Measurements from ENCODE around the gene FOXL1.

DNA sequence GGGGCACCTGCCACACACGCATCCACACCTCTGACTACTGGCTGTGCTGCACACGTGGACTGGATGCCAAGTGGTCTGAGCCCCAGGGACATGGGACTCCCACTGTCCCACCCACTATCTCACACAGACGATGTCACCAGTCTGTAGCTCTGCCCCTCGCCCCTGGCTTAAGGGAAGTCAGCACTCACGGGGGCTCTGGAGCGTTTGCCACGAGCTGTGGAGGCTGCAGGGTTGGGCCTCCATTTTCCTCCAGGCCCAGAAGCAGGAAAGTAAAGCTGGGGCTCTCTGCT, 45.9 kb upstream of the FOXL1 start:
- TF ChIP-seq, protein P1, sequence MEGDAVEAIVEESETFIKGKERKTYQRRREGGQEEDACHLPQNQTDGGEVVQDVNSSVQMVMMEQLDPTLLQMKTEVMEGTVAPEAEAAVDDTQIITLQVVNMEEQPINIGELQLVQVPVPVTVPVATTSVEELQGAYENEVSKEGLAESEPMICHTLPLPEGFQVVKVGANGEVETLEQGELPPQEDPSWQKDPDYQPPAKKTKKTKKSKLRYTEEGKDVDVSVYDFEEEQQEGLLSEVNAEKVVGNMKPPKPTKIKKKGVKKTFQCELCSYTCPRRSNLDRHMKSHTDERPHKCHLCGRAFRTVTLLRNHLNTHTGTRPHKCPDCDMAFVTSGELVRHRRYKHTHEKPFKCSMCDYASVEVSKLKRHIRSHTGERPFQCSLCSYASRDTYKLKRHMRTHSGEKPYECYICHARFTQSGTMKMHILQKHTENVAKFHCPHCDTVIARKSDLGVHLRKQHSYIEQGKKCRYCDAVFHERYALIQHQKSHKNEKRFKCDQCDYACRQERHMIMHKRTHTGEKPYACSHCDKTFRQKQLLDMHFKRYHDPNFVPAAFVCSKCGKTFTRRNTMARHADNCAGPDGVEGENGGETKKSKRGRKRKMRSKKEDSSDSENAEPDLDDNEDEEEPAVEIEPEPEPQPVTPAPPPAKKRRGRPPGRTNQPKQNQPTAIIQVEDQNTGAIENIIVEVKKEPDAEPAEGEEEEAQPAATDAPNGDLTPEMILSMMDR (IDR thresholded peaks at IDR 0.05), result no peak
- TF ChIP-seq POLR2A (IDR thresholded peaks at IDR 0.05), result no peak

Data from uterus (tissue), 2 donors.